Measurements from ENCODE around the gene UBE2I. TPM values are rescaled to one million over a fixed set of nuclear protein-coding genes. Genes with fewer than 3 reads are reported as not detected.

UBE2I gene
- total RNA-seq, 1 experiment from 2014 or later = 71.3 TPM

DNA sequence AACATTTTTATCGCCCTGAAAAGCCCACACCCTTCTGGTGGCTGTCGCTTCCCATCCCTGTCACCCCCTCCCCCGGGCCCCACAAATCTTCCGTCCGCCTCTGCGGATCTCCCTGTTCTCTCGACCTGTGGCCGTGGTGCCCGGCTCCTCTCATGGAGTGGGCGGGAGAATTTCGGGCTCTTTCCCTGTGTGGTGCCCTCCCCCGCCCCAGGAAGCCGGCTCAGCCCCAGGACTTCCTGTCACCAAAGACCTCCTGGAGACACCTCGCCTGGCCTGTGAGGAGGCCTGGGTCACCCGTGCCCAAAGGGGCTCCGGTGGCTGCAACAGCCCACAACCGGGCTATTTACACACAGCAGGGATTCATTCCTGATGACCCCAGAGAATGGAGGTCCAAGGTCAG is 26.1 kb upstream of the UBE2I start:
- Histone ChIP-seq H3K9me3 (ENCODE audit: low read length) (no peaks in the 10 kb centered on the region), H3K27ac (ENCODE audit: low read length) (no peak overlapping the region), H3K4me1 (ENCODE audit: insufficient read depth, low read length) (no peaks in the 10 kb centered on the region), H3K4me3 (ENCODE audit: low read length) (no peak overlapping the region), H3F3A (ENCODE audit: low read length, unreplicated experiment) (no peaks in the 10 kb centered on the region), H3K4me2 (ENCODE audit: low read length) (no peak overlapping the region), H3K36me3 (ENCODE audit: low read depth, low read length) (no peaks in the 10 kb centered on the region), H3K27me3 (ENCODE audit: low read length) (no peaks in the 10 kb centered on the region), H2AFZ (ENCODE audit: low read length) (no peak overlapping the region), H4K20me1 (ENCODE audit: low read length) (no peaks in the 10 kb centered on the region), H3K79me2 (ENCODE audit: low read length) (no peaks in the 10 kb centered on the region), H3K9ac (ENCODE audit: low read length) (no peak overlapping the region), H3K9me2 (replicated peaks; ENCODE audit: low read length) (no peaks in the 10 kb centered on the region)
- no peak for TF ChIP-seq EZH2phosphoT487 (IDR thresholded peaks at IDR 0.05; ENCODE audit: borderline replicate concordance, low read length)
- TF ChIP-seq EZH2 (IDR thresholded peaks at IDR 0.05; ENCODE audit: low read length, unreplicated experiment) = no peak
- TF ChIP-seq, protein P1, sequence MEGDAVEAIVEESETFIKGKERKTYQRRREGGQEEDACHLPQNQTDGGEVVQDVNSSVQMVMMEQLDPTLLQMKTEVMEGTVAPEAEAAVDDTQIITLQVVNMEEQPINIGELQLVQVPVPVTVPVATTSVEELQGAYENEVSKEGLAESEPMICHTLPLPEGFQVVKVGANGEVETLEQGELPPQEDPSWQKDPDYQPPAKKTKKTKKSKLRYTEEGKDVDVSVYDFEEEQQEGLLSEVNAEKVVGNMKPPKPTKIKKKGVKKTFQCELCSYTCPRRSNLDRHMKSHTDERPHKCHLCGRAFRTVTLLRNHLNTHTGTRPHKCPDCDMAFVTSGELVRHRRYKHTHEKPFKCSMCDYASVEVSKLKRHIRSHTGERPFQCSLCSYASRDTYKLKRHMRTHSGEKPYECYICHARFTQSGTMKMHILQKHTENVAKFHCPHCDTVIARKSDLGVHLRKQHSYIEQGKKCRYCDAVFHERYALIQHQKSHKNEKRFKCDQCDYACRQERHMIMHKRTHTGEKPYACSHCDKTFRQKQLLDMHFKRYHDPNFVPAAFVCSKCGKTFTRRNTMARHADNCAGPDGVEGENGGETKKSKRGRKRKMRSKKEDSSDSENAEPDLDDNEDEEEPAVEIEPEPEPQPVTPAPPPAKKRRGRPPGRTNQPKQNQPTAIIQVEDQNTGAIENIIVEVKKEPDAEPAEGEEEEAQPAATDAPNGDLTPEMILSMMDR (conservative IDR thresholded peaks at IDR 0.05; ENCODE audit: low read depth, low read length) = no peak
- intact Hi-C loops (cut with micrococcal nuclease) = no loop called here
- ChIA-PET POLR2A (ENCODE audit: unreplicated experiment) (no interaction called here), CTCF (no interaction called here)
- BruUV-seq (replicated peaks) = no TSS peak
- DNase-seq = no peak
- no peak for ATAC-seq

DNA sequence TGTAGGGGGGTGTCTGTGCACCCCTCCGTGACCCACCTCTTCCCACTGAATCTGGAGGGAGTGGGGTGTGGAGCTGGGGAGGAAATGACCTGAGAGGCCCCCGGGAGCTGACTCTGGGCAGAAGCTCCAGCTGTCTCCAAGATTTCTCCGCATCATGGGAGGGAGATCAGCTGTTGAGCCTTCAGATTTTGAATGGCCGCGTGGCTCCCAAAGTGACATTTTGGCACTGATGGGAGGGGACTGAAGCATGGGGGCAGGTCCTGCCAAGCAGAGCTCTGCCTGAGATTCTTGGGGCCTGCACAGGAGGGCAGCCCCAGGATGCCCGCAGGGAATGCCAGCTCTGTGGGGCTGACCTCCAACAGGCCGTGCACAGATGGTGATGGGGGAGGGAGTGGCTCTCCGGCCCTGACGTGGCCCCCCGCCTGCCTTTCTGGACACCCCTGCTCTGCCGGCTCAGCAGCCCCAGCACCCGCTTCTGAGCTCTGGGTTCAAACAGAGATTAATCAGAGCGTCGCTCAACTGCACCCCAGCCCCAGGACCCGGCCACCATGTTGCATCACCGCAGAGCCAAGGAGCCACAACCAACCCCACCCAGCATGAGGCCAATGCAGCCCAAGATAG is 25.3 kb upstream of the UBE2I start:
- Histone ChIP-seq H3K27me3 (ENCODE audit: low read length) (no peaks in the 10 kb centered on the region), H2AFZ (ENCODE audit: low read length) (no peak overlapping the region), H3K4me1 (ENCODE audit: insufficient read depth, low read length) (no peaks in the 10 kb centered on the region), H3K9me3 (ENCODE audit: low read length) (no peaks in the 10 kb centered on the region), H3K4me3 (ENCODE audit: low read length) (no peak overlapping the region), H3K4me2 (ENCODE audit: low read length) (no peak overlapping the region), H3K36me3 (ENCODE audit: low read depth, low read length) (no peaks in the 10 kb centered on the region), H3F3A (ENCODE audit: low read length, unreplicated experiment) (no peaks in the 10 kb centered on the region), H3K79me2 (ENCODE audit: low read length) (no peaks in the 10 kb centered on the region), H3K27ac (ENCODE audit: low read length) (no peak overlapping the region), H3K9me2 (replicated peaks; ENCODE audit: low read length) (no peaks in the 10 kb centered on the region), H4K20me1 (ENCODE audit: low read length) (no peaks in the 10 kb centered on the region), H3K9ac (ENCODE audit: low read length) (no peak overlapping the region)
- BruUV-seq (replicated peaks) = no TSS peak
- ATAC-seq = no peak
- ChIA-PET POLR2A (ENCODE audit: unreplicated experiment) (no interaction called here), CTCF (no interaction called here)
- TF ChIP-seq, protein P1 (conservative IDR thresholded peaks at IDR 0.05; ENCODE audit: low read depth, low read length) = no peak
- TF ChIP-seq EZH2phosphoT487 (IDR thresholded peaks at IDR 0.05; ENCODE audit: borderline replicate concordance, low read length) (no peak), EZH2 (IDR thresholded peaks at IDR 0.05; ENCODE audit: low read length, unreplicated experiment) (no peak)
- intact Hi-C loops (cut with micrococcal nuclease) = no loop called here
- DNase-seq = no peak

DNA sequence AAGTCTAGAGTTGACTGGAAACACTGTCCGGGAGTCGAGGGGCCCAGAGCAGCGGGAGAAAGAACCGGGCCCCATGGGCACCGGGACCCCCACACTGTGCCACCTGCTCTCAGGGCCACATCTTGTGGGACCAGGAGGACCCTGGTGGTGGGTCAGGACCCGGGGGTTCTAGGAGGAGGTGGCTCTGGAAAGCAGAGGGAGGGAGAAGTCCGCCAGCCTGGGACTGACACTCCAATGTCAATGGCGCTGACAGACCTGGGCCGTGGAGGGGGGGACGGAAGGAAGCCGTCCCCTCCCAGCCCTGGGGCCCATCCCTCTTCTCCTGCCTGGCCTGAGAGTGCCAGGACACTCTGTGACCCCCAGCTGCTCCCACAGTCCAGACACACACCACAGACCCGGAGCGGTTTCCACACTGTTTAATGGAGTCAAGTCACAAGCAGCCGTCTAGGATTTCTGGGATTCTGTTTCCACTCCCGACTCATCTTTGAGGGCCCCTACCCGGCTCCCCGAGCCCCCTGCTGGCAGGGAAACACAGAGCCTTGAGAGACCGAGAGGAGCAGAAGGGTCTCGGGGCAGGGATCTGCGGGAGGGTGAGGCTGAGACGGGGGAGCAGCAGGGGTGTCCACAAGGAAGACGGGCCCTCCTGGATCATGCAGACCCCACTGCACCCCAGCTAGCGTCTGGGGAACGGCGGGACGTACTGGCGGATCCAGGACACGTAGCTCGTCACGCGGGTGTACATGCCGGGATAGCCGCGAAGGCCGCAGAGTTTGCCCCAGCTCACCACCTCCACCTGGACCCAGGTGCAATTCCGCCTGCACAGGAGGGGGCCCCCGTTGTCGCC is 23.5 kb upstream of the UBE2I start:
- CTCF ChIA-PET = no interaction called here
- intact Hi-C loops (cut with micrococcal nuclease) = no loop called here
- no peaks in the 10 kb centered on the region for H3K27me3 ChIP-seq (ENCODE audit: low read length)

More for the DNA sequence above, 23.5 kb upstream of the UBE2I start:
- Histone ChIP-seq H3K4me2 (ENCODE audit: low read length) (no peak overlapping the region), H4K20me1 (ENCODE audit: low read length) (no peaks in the 10 kb centered on the region), H3K4me1 (ENCODE audit: insufficient read depth, low read length) (no peaks in the 10 kb centered on the region), H3K27ac (ENCODE audit: low read length) (no peak overlapping the region), H3K9me3 (ENCODE audit: low read length) (no peaks in the 10 kb centered on the region), H3K36me3 (ENCODE audit: low read depth, low read length) (no peaks in the 10 kb centered on the region), H3K9ac (ENCODE audit: low read length) (no peak overlapping the region), H3K4me3 (ENCODE audit: low read length) (no peak overlapping the region), H3F3A (ENCODE audit: low read length, unreplicated experiment) (no peaks in the 10 kb centered on the region), H2AFZ (ENCODE audit: low read length) (no peak overlapping the region), H3K79me2 (ENCODE audit: low read length) (no peaks in the 10 kb centered on the region), H3K9me2 (replicated peaks; ENCODE audit: low read length) (no peaks in the 10 kb centered on the region)
- BruUV-seq (replicated peaks) = no TSS peak
- POLR2A ChIA-PET (ENCODE audit: unreplicated experiment) = no interaction called here
- TF ChIP-seq EZH2 (IDR thresholded peaks at IDR 0.05; ENCODE audit: low read length, unreplicated experiment) (no peak), EZH2phosphoT487 (IDR thresholded peaks at IDR 0.05; ENCODE audit: borderline replicate concordance, low read length) (no peak)
- TF ChIP-seq, protein P1 (conservative IDR thresholded peaks at IDR 0.05; ENCODE audit: low read depth, low read length) = 0 out of 2 replicates have a peak, but pooled peaks have one; percentile 11
- ATAC-seq = no peak
- no peak for DNase-seq

All from PC-3 (cell line).